VCaP (cell line): ENCODE data around the gene INS.

Experiments used
- H3K27ac ChIP-seq: fragments of 450-650 bp; 2 replicates; pipeline ENCODE4 v1.5.1; 2017
- CTCF ChIP-seq: fragments of 450-650 bp; conservative IDR thresholded peaks from 2 replicates; pipeline ENCODE4 v1.5.1; 2017; ENCODE audit warnings: mild to moderate bottlenecking, moderate library complexity

The INS gene

GRCh38 chr11:2169626-2170570, 8.9 kb upstream of the INS start:
- no peak overlapping the region for H3K27ac ChIP-seq
- TF ChIP-seq CTCF, result no peak

DNA sequence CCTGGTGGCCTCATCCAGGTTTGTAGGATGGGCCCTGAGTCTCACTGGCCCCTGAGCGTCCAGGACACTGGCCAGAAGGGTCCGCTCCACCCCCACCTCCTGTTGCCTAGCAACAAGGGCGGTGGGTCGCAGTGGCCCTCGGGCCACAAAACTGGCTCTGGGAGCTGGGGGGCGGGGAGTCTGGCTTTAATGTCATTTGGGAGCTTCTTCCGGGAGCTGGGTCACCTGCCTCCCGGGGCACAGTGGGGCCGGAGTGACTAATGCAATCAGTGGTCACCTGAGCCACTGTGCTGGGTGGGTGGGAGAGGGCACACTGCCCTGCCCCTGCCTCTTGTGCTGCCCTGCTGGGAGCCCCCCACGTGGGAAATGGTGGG, 8.0 kb upstream of the INS start:
- no peak for TF ChIP-seq CTCF
- H3K27ac ChIP-seq, result no peak overlapping the region

DNA sequence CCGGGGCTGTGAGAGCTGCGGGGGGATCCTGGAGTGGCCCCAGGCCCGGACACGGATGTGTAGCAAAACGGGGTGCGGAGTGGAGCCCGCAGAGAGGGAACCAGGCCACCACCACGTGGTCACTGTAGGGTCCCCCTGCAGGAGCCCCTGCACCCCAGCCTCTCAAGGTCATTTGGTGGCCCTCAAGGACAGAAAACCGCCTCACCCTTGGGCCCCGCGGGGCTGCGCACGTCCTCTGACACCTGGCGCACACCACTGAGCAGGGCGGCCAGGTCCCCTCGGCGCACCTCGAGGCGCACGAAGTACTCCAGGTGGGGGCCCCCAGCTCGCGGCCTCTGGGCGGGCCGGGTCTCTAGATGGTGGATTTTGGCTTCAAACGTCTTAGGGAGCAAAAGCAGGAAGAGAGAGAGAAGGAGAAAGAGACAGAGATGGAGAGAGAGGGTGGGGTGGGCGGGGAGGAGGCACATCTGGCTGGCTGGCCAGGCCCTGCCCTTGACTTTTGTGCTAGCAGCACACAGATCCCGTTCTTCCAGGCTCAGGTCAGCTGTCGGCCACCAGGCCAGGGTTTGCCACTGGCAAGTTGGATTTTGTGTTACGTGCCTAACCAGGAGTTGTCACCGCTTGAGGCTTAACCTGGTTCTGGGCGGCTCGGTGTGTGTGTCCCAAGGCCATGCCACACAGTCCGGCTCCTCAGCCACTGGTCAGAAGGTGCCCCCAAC, 7.4 kb upstream of the INS start:
- H3K27ac ChIP-seq, result no peak overlapping the region
- no peak for TF ChIP-seq CTCF

- TF ChIP-seq CTCF, result no peak
- H3K27ac ChIP-seq, result no peak overlapping the region
Measured at GRCh38 chr11:2167141-2168045, 6.4 kb upstream of the INS start.

DNA sequence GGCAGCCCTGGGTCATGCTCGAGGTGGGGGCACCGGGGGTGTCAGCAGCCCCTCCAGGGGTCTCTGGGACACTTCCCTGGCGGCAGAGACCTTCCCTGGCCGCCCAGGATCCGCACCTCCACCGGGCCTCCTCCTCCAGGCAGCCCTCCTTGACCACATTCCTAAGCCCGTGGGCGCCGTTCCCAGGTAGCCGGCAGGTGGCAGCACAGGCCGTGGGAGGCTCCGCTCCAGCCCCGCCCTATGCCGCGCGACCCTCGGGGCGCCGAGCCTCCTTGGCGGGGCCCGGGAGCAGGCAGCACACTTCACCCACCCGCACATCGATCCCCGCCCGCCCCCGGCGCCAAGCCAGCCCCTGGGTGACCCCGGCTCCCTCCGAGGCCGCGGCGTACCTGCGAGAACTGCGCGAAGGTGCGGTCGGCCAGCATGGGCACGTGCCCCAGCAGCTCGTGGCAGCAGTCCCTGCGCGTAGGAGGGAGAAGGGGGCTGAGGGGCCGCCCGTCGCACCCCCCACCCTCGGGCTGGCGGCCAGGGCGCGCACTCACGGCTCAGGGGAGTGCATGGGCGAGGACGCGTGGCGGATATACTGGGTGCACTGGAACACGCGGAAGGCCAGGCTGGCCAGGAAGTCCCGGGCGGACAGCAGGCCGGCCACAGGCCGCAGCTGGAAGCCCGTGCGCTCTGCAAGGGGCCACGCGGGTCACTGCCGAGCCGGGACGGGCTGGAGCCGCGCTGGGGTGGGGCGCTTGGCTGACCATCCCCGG, 5.3 kb upstream of the INS start:
- no peak overlapping the region for H3K27ac ChIP-seq
- peak; percentile 70 for TF ChIP-seq CTCF

DNA sequence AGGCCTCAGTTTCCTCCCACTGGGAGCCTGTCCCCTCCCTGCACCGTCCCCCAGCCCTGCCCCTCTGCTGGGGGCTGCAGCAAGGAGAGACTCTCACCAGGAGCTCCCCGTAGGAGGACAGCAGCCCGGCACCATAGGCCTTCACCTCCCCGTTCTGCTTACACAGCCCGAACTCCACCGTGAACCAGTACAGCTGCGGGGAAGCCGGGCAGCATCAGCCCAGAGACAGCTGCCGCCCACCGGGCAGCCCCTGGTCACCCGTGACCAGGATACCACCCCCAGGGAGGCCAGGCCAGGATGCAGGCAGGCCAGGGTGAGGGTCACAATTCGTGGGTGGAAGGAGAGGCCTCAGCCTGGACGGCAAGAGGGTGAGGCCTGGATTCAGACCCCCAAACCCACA, 4.6 kb upstream of the INS start:
- H3K27ac ChIP-seq, result no peak overlapping the region
- no peak for TF ChIP-seq CTCF
